K562 (cell line): ENCODE results near the gene SYNJ2. TPM values are rescaled to one million over a fixed set of nuclear protein-coding genes. Genes with fewer than 3 reads are reported as not detected.

Experiments used
- GTF2E2 ChIP-seq: fragments of 200-800 bp; sonication (Bioruptor generic); IDR thresholded peaks from 2 replicates; pipeline ENCODE4 v1.6.1; 2016; ENCODE audit warnings: missing genetic modification characterization, missing compliant biosample characterization
- L3MBTL2 ChIP-seq: fragments of 450-650 bp; IDR thresholded peaks from 2 replicates; pipeline ENCODE4 v1.6.1; 2016; ENCODE audit warnings: mild to moderate bottlenecking, moderate library complexity
- MGA ChIP-seq: fragments of 450-650 bp; IDR thresholded peaks from 2 replicates; pipeline ENCODE4 v1.6.1; 2016; ENCODE audit warnings: mild to moderate bottlenecking, moderate library complexity
- NFYB ChIP-seq: IDR thresholded peaks from 2 replicates; pipeline ENCODE4 v1.6.1; 2011; ENCODE audit warnings: mild to moderate bottlenecking, moderate library complexity; ENCODE audit not compliant: insufficient read length; ENCODE audit errors: extremely low read depth
- POLR2H ChIP-seq: IDR thresholded peaks from 2 replicates; pipeline ENCODE4 v1.6.1; 2016; ENCODE audit warnings: missing genetic modification characterization, low read depth, mild to moderate bottlenecking, control low read depth, missing compliant biosample characterization, moderate library complexity
- SRSF7 ChIP-seq: fragments of 200-400 bp; formaldehyde crosslinking; optimal IDR thresholded peaks from 2 replicates; pipeline ENCODE3; 2017; ENCODE audit warnings: mild to moderate bottlenecking, low read depth, low read length
- THRAP3 ChIP-seq: fragments of 450-650 bp; IDR thresholded peaks from 2 replicates; pipeline ENCODE4 v1.6.1; 2016; ENCODE audit warnings: mild to moderate bottlenecking, inconsistent platforms, borderline replicate concordance
- U2AF1 ChIP-seq: fragments of 200-400 bp; formaldehyde crosslinking; optimal IDR thresholded peaks from 2 replicates; pipeline ENCODE3; 2017; ENCODE audit warnings: mild to moderate bottlenecking, low read depth, low read length, moderate library complexity
- ZNF280B ChIP-seq: fragments of 250-450 bp; sonication (Bioruptor Pico); IDR thresholded peaks from 2 replicates; pipeline ENCODE4 v1.5.1; 2021; ENCODE audit warnings: mild to moderate bottlenecking
- polyA plus RNA-seq, 8 experiments: library from polyadenylated mRNA; depleted of rRNA in 4 of 8; stranded (reverse) in 5 of 8; unstranded in 3 of 8; fragments of >200 nt; fragmentation: Nextera tagmentation in 2 of 8; fragmentation: Illumina TruSeq in 1 of 8; extraction: Ambion mirVana in 2 of 8; extraction: Trizol in 1 of 8; gene quantifications; 2 replicates each; pipeline versions ENCODE4 v1.2.1 to v1.2.3, GENCODE V29; 2011 to 2014; ENCODE audit warnings: inconsistent platforms in 1 of 8, missing spikeins in 1 of 8
- total RNA-seq, 7 experiments: library from RNA; depleted of rRNA in 6 of 7; stranded (reverse); fragments of >200 nt in 6 of 7; fragmentation: Illumina TruSeq in 2 of 7; extraction: Trizol in 2 of 7; gene quantifications; 2 replicates each; pipeline versions ENCODE4 v1.2.1 to v1.2.3, GENCODE V29; 2011 to 2021; ENCODE audit warnings: low replicate concordance in 1 of 7

Gene SYNJ2
- total and polyA plus RNA-seq, 9 of the 15 experiments (the other 6 are each of a cell fraction or from before 2014, with no cell fraction given), result 3.0 to 27.7 (median 17.8) TPM

- no peak for TF ChIP-seq GTF2E2
- TF ChIP-seq NFYB, result peak; percentile 24
- TF ChIP-seq SRSF7, result no peak
- peak; percentile 51; the same call in 1 of the 2 replicates for TF ChIP-seq MGA
- peak; percentile 47 for TF ChIP-seq L3MBTL2
- no peak for TF ChIP-seq POLR2H
- no peak for TF ChIP-seq ZNF280B (CRISPR knock-in tag)
- no peak for TF ChIP-seq U2AF1
- no peak for TF ChIP-seq THRAP3
Observed at GRCh38 chr6:157996201-157996712, 14.6 kb downstream of the SYNJ2 start (continued).
